CD4-positive, alpha-beta T cell treated with Interleukin-12 subunit alpha and Interleukin-12 subunit beta, for 1 hour (primary cell): Measurements from ENCODE around the gene BMPR1B.
"Not testable (repeated sequence)": the region's sequence is repeated elsewhere in the genome, so short reads cannot be mapped to it uniquely, and the experiment has no call there.

Source experiments
- DNase-seq: peaks from one replicate; pipeline ENCODE4 v3.0.0-alpha.2; 2020

The BMPR1B gene

GRCh38 chr4:95095348-95095974, 337.7 kb downstream of the BMPR1B start:
- peak; percentile 2 for DNase-seq

GRCh38 chr4:95102162-95102790, 344.5 kb downstream of the BMPR1B start:
- DNase-seq, result no peak

- DNase-seq, result no peak
Measured at GRCh38 chr4:95105112-95105511, 347.4 kb downstream of the BMPR1B start.

GRCh38 chr4:95105983-95106382, 348.2 kb downstream of the BMPR1B start:
- DNase-seq, result no peak

- DNase-seq, result no peak
Measured at GRCh38 chr4:95106408-95106928, 348.7 kb downstream of the BMPR1B start.

GRCh38 chr4:95107004-95107403, 349.2 kb downstream of the BMPR1B start:
- no peak for DNase-seq

- no peak for DNase-seq
Measured at GRCh38 chr4:95107635-95108034, 349.9 kb downstream of the BMPR1B start.

- no peak for DNase-seq
Measured at GRCh38 chr4:95108883-95109421, 351.2 kb downstream of the BMPR1B start.

GRCh38 chr4:95114521-95114920, 356.8 kb downstream of the BMPR1B start:
- DNase-seq, result no peak

GRCh38 chr4:95118497-95118896, 360.7 kb downstream of the BMPR1B start:
- DNase-seq, result no peak

GRCh38 chr4:95120456-95120855, 362.7 kb downstream of the BMPR1B start:
- no peak for DNase-seq

- DNase-seq, result no peak
Measured at GRCh38 chr4:95122001-95122400, 364.2 kb downstream of the BMPR1B start.

- no peak for DNase-seq
Measured at GRCh38 chr4:95124906-95125504, 367.2 kb downstream of the BMPR1B start.

- DNase-seq, result no peak
Measured at GRCh38 chr4:95129031-95129430, 371.3 kb downstream of the BMPR1B start.

GRCh38 chr4:95129821-95130311, 372.1 kb downstream of the BMPR1B start:
- no peak for DNase-seq

- DNase-seq, result not testable (repeated sequence)
Measured at GRCh38 chr4:95134016-95134415, 376.3 kb downstream of the BMPR1B start.

GRCh38 chr4:95139424-95139823, 381.7 kb downstream of the BMPR1B start:
- DNase-seq, result not testable (repeated sequence)

- DNase-seq, result no peak
Measured at GRCh38 chr4:95141361-95141760, 383.6 kb downstream of the BMPR1B start.

GRCh38 chr4:95142932-95143331, 385.2 kb downstream of the BMPR1B start:
- DNase-seq, result no peak

GRCh38 chr4:95151255-95151654, 393.5 kb downstream of the BMPR1B start:
- DNase-seq, result no peak

GRCh38 chr4:95153182-95153581, 395.4 kb downstream of the BMPR1B start:
- DNase-seq, result no peak

- peak; percentile 45 for DNase-seq
Measured at GRCh38 chr4:95155759-95156451, 398.1 kb downstream of the BMPR1B start.

GRCh38 chr4:95156452-95156765, 398.7 kb downstream of the BMPR1B start:
- DNase-seq, result no peak
